ENCODE results near the gene RAB10. TPM values are rescaled to one million over a fixed set of nuclear protein-coding genes. Genes with fewer than 3 reads are reported as not detected.

Gene RAB10
- polyA plus RNA-seq, 1 donor (not counting 4 experiments of a cell fraction or from before 2014, with no cell fraction given): 252 TPM

DNA sequence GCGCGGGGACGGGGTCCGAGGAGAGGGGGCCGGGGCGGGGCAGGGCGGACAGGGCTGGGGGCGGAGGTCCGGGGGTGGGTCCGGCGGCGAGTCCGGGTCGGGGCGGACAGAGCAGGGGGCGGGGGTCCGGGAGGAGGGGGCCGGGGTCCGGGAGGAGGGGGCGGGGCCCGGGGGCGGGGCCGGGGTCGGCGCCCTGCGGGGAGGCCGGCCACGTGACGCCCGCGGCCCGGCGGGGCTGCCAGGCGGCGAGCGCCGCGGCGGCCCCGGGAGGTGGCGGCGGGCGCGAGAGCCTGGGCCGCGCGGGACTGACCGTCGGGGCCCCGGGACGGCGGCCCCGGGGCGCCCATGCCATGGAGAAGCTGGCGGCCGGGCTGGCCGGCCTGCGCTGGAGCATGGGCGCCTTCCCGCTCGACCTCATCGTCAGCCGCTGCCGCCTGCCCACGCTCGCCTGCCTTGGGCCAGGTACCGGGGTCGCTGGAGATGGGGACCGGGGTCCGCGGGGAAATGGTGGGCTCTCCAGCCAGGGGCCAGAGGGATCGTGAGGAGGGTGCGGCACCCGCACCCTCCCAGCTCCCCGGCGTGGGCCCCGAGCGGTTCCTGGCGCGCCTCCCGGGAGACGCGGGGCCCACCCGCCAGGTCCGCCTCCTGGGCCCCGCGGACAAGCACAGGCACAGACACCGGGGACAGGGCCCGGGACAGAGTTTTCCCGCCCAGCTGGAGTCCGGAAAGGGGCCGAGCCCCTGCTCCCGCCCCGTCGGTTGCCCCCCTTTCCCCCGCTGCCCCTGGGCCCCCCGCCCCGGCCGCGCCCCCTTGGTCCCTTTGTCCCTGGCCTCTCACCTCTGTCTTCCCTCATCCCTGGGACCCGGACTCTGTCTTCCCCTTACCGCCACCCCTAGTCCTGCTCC lies 139.2 kb downstream of the RAB10 start, which contains the start of gene GAREM2:
Gene GAREM2, plus strand, starts transcription at position 218 of the 905 bp plus-strand sequence. Its CDS starts 133 bp downstream, at position 351.
- no peaks in the 10 kb centered on the region for H3K36me3 ChIP-seq (ENCODE audit: control insufficient read depth in 2 of 2, extremely low read depth in 1 of 2, insufficient read depth in 2 of 2, low read length in 2 of 2)
- H4K20me1 ChIP-seq (ENCODE audit: control insufficient read depth, extremely low read depth, insufficient read depth, low read length): no peaks in the 10 kb centered on the region
- FAIRE-seq: no peak
- peaks cover 18% of the 10 kb centered on the region for H3K27me3 ChIP-seq (ENCODE audit: control insufficient read depth, extremely low read depth, insufficient read depth, low read length)
- no peak within 1 kb of the TSS for H3K4me3 ChIP-seq (ENCODE audit: control insufficient read depth in 2 of 3, extremely low read depth in 1 of 3, insufficient read depth in 2 of 3, low read depth in 1 of 3, low read length in 3 of 3)
- no peaks in the 10 kb centered on the region for H3K79me2 ChIP-seq (ENCODE audit: control insufficient read depth, insufficient read depth, low read length)
- no peaks in the 10 kb centered on the region for H3K9me1 ChIP-seq (ENCODE audit: control insufficient read depth, extremely low read depth, insufficient read depth, low read length)
- H3K4me2 ChIP-seq (ENCODE audit: control insufficient read depth, extremely low read depth, insufficient read depth, low read depth, low read length): peak within 1 kb of the TSS; percentile 48
- no peak for DNase-seq (ENCODE audit: low read depth, low spot score)
- H3K9me3 ChIP-seq (ENCODE audit: control insufficient read depth, low read depth, low read length): no peaks in the 10 kb centered on the region
- dilution Hi-C loops (cut with MboI; ENCODE audit: extremely low pct_ligation_motif_present, low sequenced_read_pairs): no loop called here
- H3K9ac ChIP-seq (ENCODE audit: control insufficient read depth, extremely low read depth, insufficient read depth, low read length): no peak within 1 kb of the TSS
- TF ChIP-seq CTCF (optimal IDR thresholded peaks at IDR 0.05 in 1 of 3, IDR thresholded peaks at IDR 0.05 in 1 of 3, conservative IDR thresholded peaks at IDR 0.05 in 1 of 3; ENCODE audit: extremely low read depth in 1 of 3, insufficient read depth in 2 of 3, low read length in 3 of 3) (no peak), EZH2 (IDR thresholded peaks at IDR 0.05; ENCODE audit: low read length) (no peak)
- H2AFZ ChIP-seq (ENCODE audit: control insufficient read depth, low read length): peak within 1 kb of the TSS; percentile 22
- H3K27ac ChIP-seq (ENCODE audit: control insufficient read depth, insufficient read depth, low read length): no peak within 1 kb of the TSS
- H3K4me1 ChIP-seq (ENCODE audit: control insufficient read depth, extremely low read depth, insufficient read depth, low read length): no peaks in the 10 kb centered on the region

GRCh38 chr2:26173776-26174482 lies 140.0 kb downstream of the RAB10 start:
- Histone ChIP-seq H3K9me3 (ENCODE audit: control insufficient read depth, low read depth, low read length) (no peaks in the 10 kb centered on the region), H3K27me3 (ENCODE audit: control insufficient read depth, extremely low read depth, insufficient read depth, low read length) (peaks cover 18% of the 10 kb centered on the region), H3K4me2 (ENCODE audit: control insufficient read depth, extremely low read depth, insufficient read depth, low read depth, low read length) (no peak overlapping the region), H4K20me1 (ENCODE audit: control insufficient read depth, extremely low read depth, insufficient read depth, low read length) (no peaks in the 10 kb centered on the region), H3K36me3 (ENCODE audit: control insufficient read depth in 2 of 2, extremely low read depth in 1 of 2, insufficient read depth in 2 of 2, low read length in 2 of 2) (no peaks in the 10 kb centered on the region), H3K4me3 (ENCODE audit: control insufficient read depth in 2 of 3, extremely low read depth in 1 of 3, insufficient read depth in 2 of 3, low read depth in 1 of 3, low read length in 3 of 3) (no peak overlapping the region), H2AFZ (ENCODE audit: control insufficient read depth, low read length) (no peak overlapping the region), H3K9ac (ENCODE audit: control insufficient read depth, extremely low read depth, insufficient read depth, low read length) (no peak overlapping the region), H3K27ac (ENCODE audit: control insufficient read depth, insufficient read depth, low read length) (no peak overlapping the region), H3K4me1 (ENCODE audit: control insufficient read depth, extremely low read depth, insufficient read depth, low read length) (no peaks in the 10 kb centered on the region), H3K9me1 (ENCODE audit: control insufficient read depth, extremely low read depth, insufficient read depth, low read length) (no peaks in the 10 kb centered on the region), H3K79me2 (ENCODE audit: control insufficient read depth, insufficient read depth, low read length) (no peaks in the 10 kb centered on the region)
- peak; percentile 10 for TF ChIP-seq EZH2 (IDR thresholded peaks at IDR 0.05; ENCODE audit: low read length)
- no peak for TF ChIP-seq CTCF (optimal IDR thresholded peaks at IDR 0.05 in 1 of 3, IDR thresholded peaks at IDR 0.05 in 1 of 3, conservative IDR thresholded peaks at IDR 0.05 in 1 of 3; ENCODE audit: extremely low read depth in 1 of 3, insufficient read depth in 2 of 3, low read length in 3 of 3)
- FAIRE-seq: no peak
- no peak for DNase-seq (ENCODE audit: low read depth, low spot score)
- dilution Hi-C loops (cut with MboI; ENCODE audit: extremely low pct_ligation_motif_present, low sequenced_read_pairs): no loop called here

All from keratinocyte (primary cell).